ENCODE results near the gene FOSL2.

The FOSL2 gene

DNA sequence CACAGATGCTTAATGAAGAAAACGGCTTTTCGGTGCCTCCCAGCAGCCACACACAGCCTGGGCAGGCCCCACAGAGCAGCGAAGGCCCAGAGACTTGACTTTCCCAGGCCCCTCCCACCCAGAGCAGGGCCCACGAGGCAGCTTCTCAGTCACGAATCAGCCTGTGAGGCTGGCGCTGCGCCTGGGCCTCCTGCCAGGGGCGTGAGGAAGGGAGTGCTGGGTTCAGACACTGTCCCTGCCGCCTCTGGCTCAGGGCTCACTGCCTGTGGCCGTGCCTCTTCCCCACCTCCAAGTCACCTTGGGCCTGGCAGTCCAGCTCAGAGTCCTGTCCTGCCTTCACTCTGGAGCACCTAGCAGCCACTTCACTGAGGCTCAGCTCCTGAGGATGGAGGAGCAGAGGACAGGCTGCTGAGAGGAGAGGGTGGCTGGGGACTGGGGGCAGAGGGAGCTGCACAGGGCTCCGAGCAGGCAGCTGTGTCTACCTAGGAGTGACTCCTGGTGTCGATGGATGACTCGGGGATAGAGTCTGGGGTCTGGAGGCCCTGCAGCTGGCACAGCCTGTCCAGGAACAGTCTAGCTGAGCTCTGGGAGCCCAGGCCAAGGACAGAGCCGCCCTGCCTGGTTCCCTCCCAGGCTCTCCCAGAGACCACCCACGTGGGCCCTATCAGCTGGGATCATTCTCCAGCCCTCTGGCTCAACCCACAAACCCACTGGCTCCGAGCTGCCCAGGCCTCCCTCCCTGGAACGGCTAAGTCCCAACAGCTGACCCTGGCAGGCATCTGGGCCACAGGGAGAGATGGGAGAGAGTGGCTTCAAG lies 36.4 kb upstream of the FOSL2 start:
- H3K9me3 ChIP-seq (ENCODE audit: control insufficient read depth in 2 of 2, low read length in 2 of 2): no peaks in the 10 kb centered on the region
- no peaks in the 10 kb centered on the region for H3K27me3 ChIP-seq (ENCODE audit: control insufficient read depth in 2 of 2, insufficient read depth in 2 of 2, low read length in 2 of 2)
- peak overlapping the region; percentile 75 to 76 for H3K27ac ChIP-seq (ENCODE audit: low read depth in 2 of 2, low read length in 2 of 2)
- H3K4me3 ChIP-seq (ENCODE audit: low read length in 2 of 2): no peak overlapping the region
- peaks cover 27 to 32% of the 10 kb centered on the region in 2 donors for H3K4me1 ChIP-seq (ENCODE audit: control insufficient read depth in 2 of 2, insufficient read depth in 2 of 2, low read length in 2 of 2)
- no peaks in the 10 kb centered on the region for H3K36me3 ChIP-seq (ENCODE audit: control insufficient read depth in 2 of 2, insufficient read depth in 2 of 2, low read length in 2 of 2)
- H3K9ac ChIP-seq (ENCODE audit: low read depth in 1 of 2, low read length in 2 of 2): peak overlapping the region; percentile 47 to 72

DNA sequence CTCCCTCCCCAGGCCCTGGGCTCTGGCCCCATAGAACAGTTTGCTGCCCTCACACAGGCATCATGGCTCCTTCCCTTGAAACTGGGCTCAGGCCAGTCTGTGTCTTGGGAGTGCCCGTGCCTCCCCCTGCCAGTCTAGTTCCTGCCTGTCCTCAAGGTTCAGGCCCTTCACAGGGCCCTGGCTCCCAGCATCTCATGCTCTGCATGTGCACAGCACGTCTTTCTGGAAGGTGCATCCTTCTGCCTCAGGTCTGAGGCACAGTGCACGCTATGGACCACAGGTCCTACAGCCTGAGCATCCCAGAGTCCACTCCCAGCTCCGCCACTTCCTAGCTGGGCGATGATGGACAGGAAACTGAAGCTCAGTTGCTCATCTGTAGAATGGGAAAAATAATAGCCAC lies 35.6 kb upstream of the FOSL2 start:
- Histone ChIP-seq H3K36me3 (ENCODE audit: control insufficient read depth in 2 of 2, insufficient read depth in 2 of 2, low read length in 2 of 2) (no peaks in the 10 kb centered on the region), H3K27me3 (ENCODE audit: control insufficient read depth in 2 of 2, insufficient read depth in 2 of 2, low read length in 2 of 2) (no peaks in the 10 kb centered on the region), H3K27ac (ENCODE audit: low read depth in 2 of 2, low read length in 2 of 2) (peak overlapping the region; percentile 75 to 76), H3K4me3 (ENCODE audit: low read length in 2 of 2) (no peak overlapping the region), H3K4me1 (ENCODE audit: control insufficient read depth in 2 of 2, insufficient read depth in 2 of 2, low read length in 2 of 2) (peaks cover 27 to 33% of the 10 kb centered on the region in 2 donors), H3K9ac (ENCODE audit: low read depth in 1 of 2, low read length in 2 of 2) (peak overlapping the region in 1 of 2 donors; percentile 72), H3K9me3 (ENCODE audit: control insufficient read depth in 2 of 2, low read length in 2 of 2) (no peaks in the 10 kb centered on the region)

DNA sequence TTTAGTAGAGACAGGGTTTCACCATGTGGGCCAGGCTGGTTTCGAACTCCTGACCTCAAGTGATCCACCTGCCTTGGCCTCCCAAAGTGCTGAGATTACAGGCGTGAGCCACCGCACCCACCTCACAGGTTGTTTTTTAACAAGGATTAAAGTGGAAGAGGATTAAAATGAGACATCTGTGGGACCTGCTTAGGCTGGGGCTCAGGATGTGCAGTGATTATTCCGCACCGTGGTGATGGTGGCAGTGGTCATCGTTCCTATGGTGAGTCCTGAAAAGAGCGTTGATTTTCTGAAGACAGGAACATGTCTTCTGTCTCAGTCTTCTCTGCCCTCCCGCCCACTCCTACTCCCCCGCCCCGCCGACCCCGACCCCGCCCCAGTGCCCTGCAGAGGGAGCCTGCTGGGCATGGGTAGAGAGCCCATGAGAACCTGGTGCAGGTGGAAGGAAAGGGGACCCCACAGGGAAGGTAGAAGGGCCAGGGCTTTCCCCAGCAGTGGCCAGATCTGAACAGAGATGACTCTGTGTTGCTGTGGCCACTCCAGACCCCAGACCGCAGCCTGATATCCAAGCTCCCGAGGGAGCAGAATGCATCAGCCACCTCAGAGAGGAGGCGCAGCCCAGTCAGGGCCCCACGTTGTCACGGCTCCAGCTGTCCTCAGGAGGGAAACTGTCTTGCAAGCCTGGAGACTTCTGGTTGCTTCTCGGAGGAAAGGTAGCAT lies 34.5 kb upstream of the FOSL2 start:
- Histone ChIP-seq H3K4me3 (ENCODE audit: low read length in 2 of 2) (no peak overlapping the region), H3K36me3 (ENCODE audit: control insufficient read depth in 2 of 2, insufficient read depth in 2 of 2, low read length in 2 of 2) (no peaks in the 10 kb centered on the region), H3K27me3 (ENCODE audit: control insufficient read depth in 2 of 2, insufficient read depth in 2 of 2, low read length in 2 of 2) (no peaks in the 10 kb centered on the region), H3K9me3 (ENCODE audit: control insufficient read depth in 2 of 2, low read length in 2 of 2) (no peaks in the 10 kb centered on the region), H3K9ac (ENCODE audit: low read depth in 1 of 2, low read length in 2 of 2) (peak overlapping the region in 1 of 2 donors; percentile 28), H3K4me1 (ENCODE audit: control insufficient read depth in 2 of 2, insufficient read depth in 2 of 2, low read length in 2 of 2) (peaks cover 27 to 33% of the 10 kb centered on the region in 2 donors), H3K27ac (ENCODE audit: low read depth in 2 of 2, low read length in 2 of 2) (peak overlapping the region in 1 of 2 donors; percentile 38)

DNA sequence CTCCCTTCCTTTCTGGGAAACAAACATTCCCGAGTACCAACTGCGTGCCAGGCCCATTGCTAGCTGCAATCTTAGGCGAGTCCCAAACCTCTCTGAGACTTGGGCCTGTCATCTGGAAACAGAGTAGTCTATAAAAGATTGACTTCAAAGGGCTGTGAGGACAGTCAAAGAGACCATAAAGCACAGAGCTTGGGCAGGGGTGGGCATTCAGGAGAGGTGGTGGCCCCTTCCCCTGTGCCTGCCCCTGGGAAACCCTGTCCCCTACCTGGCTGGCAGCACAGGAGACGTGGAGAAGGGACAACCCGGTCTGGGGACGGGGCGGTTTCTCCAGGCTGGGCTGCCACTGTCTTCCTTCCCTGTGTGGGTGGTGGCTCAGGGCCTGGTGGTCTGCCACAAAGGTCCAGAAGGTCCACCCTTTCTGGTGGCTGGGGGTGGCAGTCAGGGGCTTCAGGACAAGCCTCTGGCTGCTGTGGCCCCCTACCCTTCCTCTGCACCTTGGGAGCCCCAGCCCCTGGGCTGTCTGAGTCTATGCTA lies 33.9 kb upstream of the FOSL2 start:
- H3K27me3 ChIP-seq (ENCODE audit: control insufficient read depth in 2 of 2, insufficient read depth in 2 of 2, low read length in 2 of 2): no peaks in the 10 kb centered on the region
- no peaks in the 10 kb centered on the region for H3K9me3 ChIP-seq (ENCODE audit: control insufficient read depth in 2 of 2, low read length in 2 of 2)
- H3K36me3 ChIP-seq (ENCODE audit: control insufficient read depth in 2 of 2, insufficient read depth in 2 of 2, low read length in 2 of 2): no peaks in the 10 kb centered on the region
- H3K4me1 ChIP-seq (ENCODE audit: control insufficient read depth in 2 of 2, insufficient read depth in 2 of 2, low read length in 2 of 2): peaks cover 27 to 33% of the 10 kb centered on the region in 2 donors
- H3K9ac ChIP-seq (ENCODE audit: low read depth in 1 of 2, low read length in 2 of 2): peak overlapping the region; percentile 24 to 28
- peak overlapping the region; percentile 12 to 38 for H3K27ac ChIP-seq (ENCODE audit: low read depth in 2 of 2, low read length in 2 of 2)
- peak overlapping the region in 1 of 2 donors; percentile 42 for H3K4me3 ChIP-seq (ENCODE audit: low read length in 2 of 2)

DNA sequence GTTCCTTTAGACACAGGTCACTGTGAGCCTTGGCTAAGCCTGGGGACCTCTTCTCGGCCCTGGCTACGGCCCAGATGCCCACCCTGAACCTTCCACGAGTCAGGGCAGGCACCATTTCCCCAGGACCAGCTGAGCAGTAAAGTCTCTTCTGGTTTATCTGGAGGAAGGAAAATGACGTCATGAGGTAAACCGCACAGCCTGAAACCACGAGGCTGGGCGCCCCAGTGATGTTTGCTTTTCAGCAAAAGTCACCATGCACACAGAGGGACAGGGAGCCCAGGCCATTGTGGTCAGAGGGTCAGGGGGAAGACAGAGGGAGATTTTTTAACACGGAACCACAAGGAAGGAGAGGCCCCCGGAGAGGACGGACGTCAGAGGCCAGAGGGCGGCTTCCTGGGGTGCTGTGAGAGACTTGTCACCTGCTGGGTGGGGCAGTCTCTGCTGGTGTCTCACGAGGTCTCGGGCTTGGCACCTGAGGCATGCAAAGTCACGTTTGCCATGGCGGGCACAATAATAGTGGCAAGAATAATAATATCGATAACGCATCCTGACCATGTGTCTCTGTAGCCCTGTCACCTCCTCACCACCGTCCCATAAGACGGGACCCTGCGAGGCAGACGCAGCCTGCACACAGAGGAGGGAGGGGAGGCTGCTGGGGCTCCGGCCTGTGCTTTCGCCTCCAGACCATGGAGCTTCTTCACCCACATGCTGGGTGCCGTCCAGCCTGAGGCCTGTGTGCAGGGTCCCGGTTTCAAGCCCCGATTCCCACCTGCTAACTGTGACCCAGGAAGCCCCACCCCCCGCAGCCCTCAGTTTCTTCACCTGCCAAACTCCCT lies 33.2 kb upstream of the FOSL2 start:
- no peaks in the 10 kb centered on the region for H3K9me3 ChIP-seq (ENCODE audit: control insufficient read depth in 2 of 2, low read length in 2 of 2)
- peak overlapping the region; percentile 25 to 58 for H3K27ac ChIP-seq (ENCODE audit: low read depth in 2 of 2, low read length in 2 of 2)
- peak overlapping the region; percentile 28 to 63 for H3K9ac ChIP-seq (ENCODE audit: low read depth in 1 of 2, low read length in 2 of 2)
- peaks cover 27 to 33% of the 10 kb centered on the region in 2 donors for H3K4me1 ChIP-seq (ENCODE audit: control insufficient read depth in 2 of 2, insufficient read depth in 2 of 2, low read length in 2 of 2)
- peak overlapping the region; percentile 7 to 42 for H3K4me3 ChIP-seq (ENCODE audit: low read length in 2 of 2)
- H3K27me3 ChIP-seq (ENCODE audit: control insufficient read depth in 2 of 2, insufficient read depth in 2 of 2, low read length in 2 of 2): no peaks in the 10 kb centered on the region
- no peaks in the 10 kb centered on the region for H3K36me3 ChIP-seq (ENCODE audit: control insufficient read depth in 2 of 2, insufficient read depth in 2 of 2, low read length in 2 of 2)

DNA sequence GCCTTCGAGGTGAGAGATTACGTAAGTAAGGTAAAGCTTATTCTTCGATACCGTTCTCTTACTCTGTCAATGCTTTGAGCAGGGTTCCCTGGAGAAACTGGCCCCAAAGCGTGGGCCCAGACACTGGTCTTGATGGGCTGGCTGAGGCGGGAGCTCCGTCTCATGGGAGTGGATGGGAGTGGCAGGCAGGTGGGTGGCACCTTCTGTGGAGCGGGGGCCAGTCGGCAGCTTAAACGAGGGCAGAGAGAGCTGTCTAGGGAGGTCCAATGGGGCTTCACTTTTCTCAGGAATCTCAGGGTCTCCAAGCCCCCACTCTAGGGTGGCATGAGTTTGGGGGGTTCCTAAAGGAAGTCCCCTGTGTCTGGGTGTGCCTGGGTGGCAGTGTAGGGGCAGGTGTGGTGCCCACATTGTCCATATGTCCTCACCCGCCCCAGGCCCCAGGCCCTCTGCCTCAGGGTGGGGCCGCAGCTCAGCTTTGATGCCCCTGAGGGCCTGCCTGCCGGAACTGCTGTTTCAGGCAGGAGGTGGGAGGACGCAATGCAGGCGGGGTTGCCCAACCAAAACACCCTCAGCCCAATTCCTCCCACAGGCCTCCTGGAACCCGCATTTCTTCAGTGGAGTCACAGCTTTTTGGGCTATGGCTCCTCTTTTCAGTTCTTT lies 32.5 kb upstream of the FOSL2 start:
- H3K27ac ChIP-seq (ENCODE audit: low read depth in 2 of 2, low read length in 2 of 2): peak overlapping the region in 1 of 2 donors; percentile 58

DNA sequence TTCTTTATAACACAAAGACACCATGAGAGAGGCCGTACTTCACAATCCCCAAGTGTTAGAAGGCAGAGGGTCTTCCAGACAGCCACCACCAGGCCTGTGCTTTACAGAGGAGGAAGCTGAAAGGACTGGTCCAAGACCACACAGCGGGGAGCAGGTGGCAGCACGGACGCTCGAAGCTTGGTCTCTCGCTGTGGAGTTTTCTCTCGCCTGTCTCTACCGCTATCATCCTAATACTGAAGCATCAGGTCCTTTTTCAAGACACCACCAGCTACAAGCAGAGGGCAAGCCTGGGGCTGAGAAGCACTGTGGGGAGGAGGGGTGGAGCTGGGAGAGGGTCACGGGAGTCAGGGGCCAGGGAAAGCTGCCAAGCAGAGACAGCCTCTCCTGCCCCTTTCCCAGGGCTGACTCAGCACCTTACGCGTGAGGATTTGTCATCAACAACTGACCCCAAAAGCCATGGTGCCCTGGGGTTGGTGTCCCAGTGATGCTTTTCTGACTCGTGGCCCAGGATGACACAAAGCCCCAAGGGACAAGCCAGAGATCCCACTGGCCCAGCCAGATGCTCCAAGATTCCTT lies 31.9 kb upstream of the FOSL2 start:
- Histone ChIP-seq H3K27me3 (ENCODE audit: control insufficient read depth in 2 of 2, insufficient read depth in 2 of 2, low read length in 2 of 2) (no peaks in the 10 kb centered on the region), H3K4me1 (ENCODE audit: control insufficient read depth in 2 of 2, insufficient read depth in 2 of 2, low read length in 2 of 2) (peaks cover 34 to 37% of the 10 kb centered on the region in 2 donors), H3K9ac (ENCODE audit: low read depth in 1 of 2, low read length in 2 of 2) (no peak overlapping the region), H3K36me3 (ENCODE audit: control insufficient read depth in 2 of 2, insufficient read depth in 2 of 2, low read length in 2 of 2) (no peaks in the 10 kb centered on the region), H3K4me3 (ENCODE audit: low read length in 2 of 2) (no peak overlapping the region), H3K9me3 (ENCODE audit: control insufficient read depth in 2 of 2, low read length in 2 of 2) (no peaks in the 10 kb centered on the region), H3K27ac (ENCODE audit: low read depth in 2 of 2, low read length in 2 of 2) (no peak overlapping the region)

More for the DNA sequence above, 32.5 kb upstream of the FOSL2 start:
- H3K4me1 ChIP-seq (ENCODE audit: control insufficient read depth in 2 of 2, insufficient read depth in 2 of 2, low read length in 2 of 2): peaks cover 31 to 36% of the 10 kb centered on the region in 2 donors
- H3K9me3 ChIP-seq (ENCODE audit: control insufficient read depth in 2 of 2, low read length in 2 of 2): no peaks in the 10 kb centered on the region
- H3K27me3 ChIP-seq (ENCODE audit: control insufficient read depth in 2 of 2, insufficient read depth in 2 of 2, low read length in 2 of 2): no peaks in the 10 kb centered on the region
- H3K36me3 ChIP-seq (ENCODE audit: control insufficient read depth in 2 of 2, insufficient read depth in 2 of 2, low read length in 2 of 2): no peaks in the 10 kb centered on the region
- no peak overlapping the region for H3K4me3 ChIP-seq (ENCODE audit: low read length in 2 of 2)
- peak overlapping the region in 1 of 2 donors; percentile 37 for H3K9ac ChIP-seq (ENCODE audit: low read depth in 1 of 2, low read length in 2 of 2)

DNA sequence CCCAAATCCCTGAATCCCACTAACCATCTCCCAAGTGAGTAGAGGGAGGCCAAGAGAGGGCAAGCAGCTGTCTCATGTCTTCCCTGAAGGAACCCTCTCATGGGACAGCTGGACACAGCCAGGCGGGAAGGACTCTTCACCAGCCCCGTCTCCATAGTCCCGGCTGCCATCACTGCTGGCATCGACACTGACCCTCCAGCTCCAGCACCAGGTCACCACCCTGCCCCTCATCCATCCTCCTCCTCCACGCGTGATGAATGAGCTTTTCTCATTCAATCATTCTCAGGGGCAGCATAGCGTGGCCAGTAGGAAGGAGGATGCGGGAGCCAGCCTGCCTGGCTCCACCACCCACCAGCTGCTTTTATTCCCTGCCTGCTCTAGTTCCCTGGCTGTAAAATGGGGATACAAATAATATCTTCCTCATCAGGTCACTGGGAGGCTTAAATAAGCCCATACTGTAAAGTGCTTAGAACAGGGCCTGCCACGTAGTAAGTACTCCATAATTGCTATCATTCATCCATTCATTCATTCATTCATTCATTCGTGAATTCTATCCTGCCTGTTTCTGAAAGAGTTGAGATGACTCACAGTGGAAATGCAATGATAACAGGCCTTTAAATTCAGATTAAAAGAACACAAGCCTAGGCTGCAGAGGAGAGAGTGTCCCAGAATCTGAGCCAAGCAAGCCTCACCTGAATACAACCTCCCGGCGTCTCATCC lies 30.5 kb upstream of the FOSL2 start:
- H3K36me3 ChIP-seq (ENCODE audit: control insufficient read depth in 2 of 2, insufficient read depth in 2 of 2, low read length in 2 of 2): no peaks in the 10 kb centered on the region
- no peaks in the 10 kb centered on the region for H3K9me3 ChIP-seq (ENCODE audit: control insufficient read depth in 2 of 2, low read length in 2 of 2)
- H3K4me3 ChIP-seq (ENCODE audit: low read length in 2 of 2): no peak overlapping the region
- no peaks in the 10 kb centered on the region for H3K27me3 ChIP-seq (ENCODE audit: control insufficient read depth in 2 of 2, insufficient read depth in 2 of 2, low read length in 2 of 2)
- H3K4me1 ChIP-seq (ENCODE audit: control insufficient read depth in 2 of 2, insufficient read depth in 2 of 2, low read length in 2 of 2): peaks cover 35 to 42% of the 10 kb centered on the region in 2 donors
- H3K27ac ChIP-seq (ENCODE audit: low read depth in 2 of 2, low read length in 2 of 2): no peak overlapping the region
- H3K9ac ChIP-seq (ENCODE audit: low read depth in 1 of 2, low read length in 2 of 2): no peak overlapping the region

All from mucosa of rectum (tissue), 2 donors.